Measurements from ENCODE around the gene PON2.

Gene PON2

DNA sequence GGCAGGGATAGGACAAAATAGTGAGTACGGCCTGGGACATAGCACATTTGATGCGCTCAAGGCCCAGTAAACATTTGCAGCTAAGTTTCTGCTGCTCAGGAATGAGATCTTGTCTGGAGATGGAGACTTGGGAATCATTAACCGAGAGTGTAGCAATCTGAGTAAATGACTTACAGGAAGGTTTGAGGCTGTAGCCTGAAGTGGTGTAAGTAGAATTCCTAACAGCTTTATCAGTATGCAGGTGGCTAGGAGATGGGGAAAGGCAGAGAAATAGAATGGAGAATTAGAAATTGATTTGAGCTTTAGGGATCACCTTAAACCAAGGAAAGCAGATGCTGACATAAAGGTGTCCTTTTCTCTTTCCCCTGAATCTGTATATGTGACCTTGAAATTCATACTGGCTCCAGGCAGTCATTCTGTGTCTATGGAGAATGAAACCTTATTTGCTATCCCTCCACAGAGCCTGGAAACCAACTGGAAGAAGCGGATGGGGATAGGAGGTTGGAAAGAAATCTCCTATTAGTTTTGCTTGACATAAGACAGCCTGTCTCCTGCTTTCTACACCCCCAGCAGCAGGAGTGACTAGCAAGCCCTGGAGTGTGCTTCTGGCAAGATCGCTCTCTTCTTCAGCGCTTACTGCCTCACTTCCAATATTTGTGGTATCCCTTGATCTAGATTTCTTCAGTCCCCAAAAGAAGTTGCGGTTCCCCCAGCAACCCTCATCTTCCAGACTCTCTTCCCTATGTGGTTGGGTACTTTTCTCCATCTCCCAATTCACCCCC, 6.4 kb upstream of the PON2 start:
- no peak for DNase-seq

DNA sequence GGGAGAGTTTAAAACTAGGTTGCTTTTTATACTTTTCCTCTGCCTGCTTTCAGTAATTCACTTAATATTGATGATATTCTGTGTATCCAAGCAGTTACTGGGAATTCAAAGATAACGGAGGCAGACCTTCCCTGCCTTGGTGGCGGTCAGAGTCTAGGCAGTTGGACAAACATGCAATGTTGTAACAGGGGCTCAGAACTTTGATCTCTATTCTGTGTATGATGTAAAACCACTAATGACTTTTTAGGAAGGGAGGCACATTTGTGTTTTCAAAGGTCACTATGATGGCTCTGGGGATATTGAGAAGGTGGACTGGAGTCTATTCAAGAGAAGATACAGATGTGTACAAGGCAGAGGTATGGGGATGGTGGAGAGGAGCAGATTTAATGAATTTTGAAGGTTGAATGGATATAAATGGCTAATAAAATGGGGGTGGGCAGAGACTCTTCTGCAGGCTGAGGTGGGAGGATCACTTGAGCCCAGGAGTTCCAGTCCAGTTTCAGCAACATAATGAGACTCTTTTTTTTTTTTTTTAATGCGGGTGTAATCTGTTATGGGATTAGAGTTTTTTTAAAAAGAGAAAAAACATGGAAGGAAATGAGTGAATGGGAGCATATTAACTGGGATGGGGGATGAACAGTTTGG, 5.7 kb upstream of the PON2 start:
- DNase-seq: no peak

DNA sequence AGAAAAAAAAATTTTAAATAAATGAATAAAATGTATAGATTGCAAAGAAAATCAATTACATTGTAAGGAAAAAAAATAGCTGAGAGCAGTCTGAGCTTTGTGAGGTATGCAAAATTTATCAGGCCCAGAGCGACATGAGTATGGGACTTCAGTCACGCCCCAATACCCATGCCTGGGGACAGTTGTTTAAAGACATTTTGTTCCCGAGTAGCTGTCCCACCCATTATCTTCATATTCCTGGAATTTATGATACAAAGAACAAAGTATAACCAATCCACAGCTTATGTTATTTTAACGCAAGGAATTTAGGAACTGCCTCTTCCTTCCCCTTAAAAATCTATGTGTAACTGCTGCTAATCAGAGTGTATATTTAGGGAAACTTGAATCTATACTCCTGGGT, 1.6 kb upstream of the PON2 start:
- DNase-seq: no peak

DNA sequence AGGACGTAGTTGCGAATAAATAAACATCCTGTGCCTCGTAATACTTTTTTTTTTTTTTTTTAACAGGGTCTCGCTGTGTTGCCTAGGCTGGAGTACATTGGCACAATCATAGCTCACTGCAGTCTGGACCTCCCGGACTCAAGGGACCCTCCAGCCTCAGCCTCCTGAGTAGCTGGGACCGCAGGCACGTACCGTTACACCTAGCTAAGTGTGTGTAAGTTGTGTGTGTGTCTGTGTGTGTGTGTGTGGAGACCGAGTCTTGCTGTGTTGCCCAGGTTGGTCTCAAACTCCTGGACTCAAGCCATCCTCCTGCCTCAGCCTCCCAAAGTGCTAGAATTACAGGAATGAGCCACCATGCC, 573 bp upstream of the PON2 start:
- DNase-seq: no peak

DNA sequence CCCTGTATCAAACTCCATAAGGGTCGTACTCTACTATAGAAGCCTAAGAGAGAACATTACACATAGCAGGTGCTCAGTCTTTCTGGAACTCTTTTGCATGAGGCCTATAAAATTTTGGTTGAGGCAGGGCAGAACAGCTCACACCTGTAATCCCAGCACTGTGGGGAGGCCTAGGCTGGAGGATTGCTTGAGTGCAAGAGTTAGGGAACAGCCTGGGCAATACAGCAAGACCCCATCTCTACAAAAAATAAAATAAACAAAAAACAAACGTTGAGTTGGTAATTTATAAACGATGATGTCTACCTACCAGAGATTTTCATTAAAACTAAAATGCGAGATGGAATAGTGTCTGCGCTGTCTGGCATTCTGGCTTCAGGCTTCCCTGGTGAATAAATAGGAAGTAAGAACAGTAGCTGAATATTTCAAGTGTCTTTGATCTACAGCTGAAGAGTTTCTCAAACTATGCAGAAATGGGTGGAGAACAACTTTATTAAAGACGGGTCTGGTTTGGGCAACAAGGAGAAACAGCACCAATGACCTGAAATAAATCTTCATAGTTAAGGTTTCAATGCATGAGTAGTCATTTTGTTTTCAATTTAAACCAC, 774 bp downstream of the PON2 start:
- no peak for DNase-seq

DNA sequence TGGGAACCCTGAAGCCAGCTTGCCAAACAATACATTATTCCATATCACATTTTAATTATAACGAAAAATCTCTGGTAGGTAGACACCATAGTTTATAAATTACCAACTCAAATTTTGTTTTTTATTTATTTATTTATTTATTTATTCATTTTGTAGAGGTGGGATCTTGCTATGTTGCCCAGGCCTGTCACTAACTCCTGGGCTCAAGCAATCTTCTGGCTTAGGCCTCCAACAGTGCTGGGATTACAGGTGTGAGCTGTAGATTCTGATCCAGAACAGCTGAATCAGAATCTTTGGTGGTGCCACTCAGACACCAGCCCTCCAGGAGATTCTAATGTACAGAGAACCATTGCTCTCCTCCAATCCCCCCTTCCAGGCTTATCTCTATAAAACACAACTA, 1.7 kb downstream of the PON2 start:
- no peak for DNase-seq

DNA sequence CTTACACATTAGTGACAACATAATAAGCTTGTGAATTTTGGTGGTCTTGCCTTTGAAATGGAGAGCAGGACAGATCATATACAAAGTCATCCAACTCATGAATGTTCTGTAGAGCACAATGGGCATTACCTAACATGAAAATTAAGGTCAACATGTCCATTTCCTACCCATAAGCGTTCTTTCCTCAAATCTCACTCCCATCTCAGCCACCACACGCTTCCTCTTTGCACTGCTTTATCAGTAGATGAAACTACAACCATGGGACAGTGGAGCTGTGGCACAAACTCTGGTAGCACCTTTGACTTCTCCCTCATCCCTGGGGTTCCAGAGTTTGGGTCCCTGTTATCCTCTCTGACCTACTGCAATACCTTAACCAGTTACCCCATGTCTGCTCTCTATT, 2.2 kb downstream of the PON2 start:
- DNase-seq: no peak

DNA sequence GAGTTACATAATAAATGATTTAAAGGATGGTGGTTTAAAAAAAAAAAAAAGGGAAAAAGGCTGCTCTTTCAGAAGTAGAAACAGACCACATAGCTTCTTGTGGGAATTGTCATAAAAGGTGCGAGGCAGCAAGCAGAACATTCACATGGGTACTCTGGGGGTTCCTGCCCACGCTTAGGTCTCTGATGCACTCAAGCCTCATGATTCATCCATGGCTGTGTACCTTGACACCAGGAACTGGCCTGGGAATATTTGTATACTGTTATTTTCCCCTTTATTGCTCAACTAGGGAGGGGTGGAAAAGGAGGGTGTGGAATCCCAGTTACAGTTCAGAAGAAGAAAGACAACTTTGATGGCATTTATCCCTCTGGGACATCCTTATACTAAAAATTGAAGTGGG, 4.0 kb downstream of the PON2 start:
- DNase-seq: no peak

DNA sequence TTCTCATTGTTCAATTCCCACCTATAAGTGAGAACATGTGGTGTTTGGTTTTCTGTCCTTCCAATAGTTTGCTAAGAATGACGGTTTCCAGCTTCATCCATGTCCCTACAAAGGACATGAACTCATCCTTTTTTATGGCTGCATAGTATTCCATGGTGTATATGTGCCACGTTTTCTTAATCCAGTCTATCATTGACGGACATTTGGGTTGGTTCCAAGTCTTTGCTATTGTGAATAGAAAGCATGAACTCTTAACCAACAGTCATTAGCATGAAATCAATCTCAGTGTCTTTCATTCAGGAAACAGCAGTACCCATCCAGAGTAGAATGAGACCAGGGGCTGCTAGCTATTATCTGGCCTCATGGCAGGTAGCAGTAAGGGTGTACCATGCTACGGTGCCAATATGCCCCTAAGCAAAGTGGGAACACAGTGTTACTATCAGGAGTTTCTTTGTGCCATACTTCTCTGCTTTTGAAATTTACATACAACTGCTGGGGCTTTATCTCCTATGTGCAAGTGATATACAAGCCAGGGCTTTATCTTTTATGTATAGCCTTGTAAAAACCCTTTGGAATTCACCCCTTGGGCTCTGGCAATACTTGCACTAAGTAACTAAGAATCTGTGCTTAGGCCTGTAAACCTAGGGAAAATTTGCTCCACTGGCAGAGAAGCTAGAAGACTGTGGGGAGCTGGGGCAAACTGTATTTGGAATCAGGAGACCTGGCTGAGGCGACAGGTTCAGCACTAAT, 5.4 kb downstream of the PON2 start:
- no peak for DNase-seq

DNA sequence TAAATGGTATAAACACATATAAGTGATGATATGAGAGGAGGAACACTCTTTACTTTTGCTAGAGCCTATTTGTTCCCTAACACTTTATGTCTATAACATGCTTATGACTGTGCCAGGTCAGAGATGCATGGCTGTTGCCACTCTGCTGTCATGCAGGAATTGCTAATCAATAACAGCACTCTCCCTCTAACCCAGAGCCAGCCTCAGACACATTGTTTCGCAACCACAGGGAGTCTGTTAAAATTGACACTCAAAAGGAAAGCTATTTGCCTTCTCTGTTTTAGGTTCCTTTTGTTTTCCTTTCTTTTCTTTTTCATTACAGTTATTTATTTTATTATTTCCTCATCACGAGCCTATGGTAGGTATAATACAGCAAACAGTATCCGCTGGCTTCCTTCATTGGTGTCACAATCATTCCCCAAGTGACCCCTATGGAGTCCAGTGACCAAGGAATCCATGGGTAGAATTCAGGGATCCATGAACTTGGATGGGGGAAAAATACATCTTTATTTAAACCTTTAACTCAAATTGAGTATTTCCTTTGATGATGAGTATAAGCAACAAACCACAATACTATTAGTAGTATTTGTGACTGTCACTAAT, 6.8 kb downstream of the PON2 start:
- no peak for DNase-seq

DNA sequence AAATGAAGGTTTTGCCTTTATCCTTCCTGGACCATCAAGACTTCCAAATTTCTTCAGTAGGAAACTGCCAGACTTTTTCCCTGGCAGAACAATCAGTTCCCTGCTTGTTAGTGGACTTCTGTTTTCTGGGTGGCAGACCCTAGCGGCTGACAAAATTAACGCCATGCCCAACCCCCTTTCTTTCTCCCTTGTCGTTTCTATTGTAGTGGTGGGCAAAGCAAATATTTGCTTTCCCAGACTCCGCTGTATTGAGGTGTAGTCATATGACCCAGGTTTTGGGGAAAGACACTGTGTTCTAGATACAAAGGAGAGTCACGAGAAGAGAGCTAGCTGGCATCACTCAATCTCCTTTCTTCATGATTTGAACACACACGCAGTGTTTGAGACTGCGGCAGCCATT, 7.7 kb downstream of the PON2 start:
- no peak for DNase-seq

DNA sequence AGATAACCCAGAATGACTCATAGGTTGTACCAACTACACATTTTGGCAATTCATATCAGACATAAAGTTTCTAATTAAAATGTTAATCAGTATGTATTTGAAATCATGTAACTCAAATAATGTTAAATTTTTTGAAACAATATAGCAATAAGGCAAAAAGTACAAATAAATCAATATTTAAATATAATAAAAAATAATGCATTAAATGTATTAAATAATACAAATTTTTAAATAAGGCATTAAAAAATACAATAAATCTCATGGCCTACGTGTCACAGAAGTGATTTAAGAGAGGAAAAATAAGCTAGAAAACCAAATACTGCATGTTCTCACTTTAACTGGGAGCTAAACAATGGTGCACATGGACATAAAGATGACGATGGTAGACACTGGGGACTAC, 9.1 kb downstream of the PON2 start:
- DNase-seq: no peak

DNA sequence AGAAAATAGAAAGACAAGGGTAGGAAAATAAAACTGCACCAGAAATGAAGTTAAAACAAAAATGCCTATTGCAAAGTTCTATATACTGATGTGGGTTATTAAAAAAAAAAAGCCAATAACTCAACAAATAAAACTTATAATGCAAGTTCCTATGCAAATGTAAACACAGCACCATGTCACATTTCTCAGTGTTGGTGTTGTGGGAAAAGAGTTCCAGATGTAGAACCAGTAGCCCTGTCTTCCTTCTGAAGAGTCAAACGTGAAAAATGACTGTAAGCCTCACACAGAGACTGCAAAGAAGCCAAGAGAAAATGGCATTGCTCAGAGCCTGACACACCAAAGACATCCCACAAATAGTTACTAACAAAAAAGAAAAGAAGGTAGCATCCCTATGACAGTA, 10.1 kb downstream of the PON2 start:
- DNase-seq: no peak

DNA sequence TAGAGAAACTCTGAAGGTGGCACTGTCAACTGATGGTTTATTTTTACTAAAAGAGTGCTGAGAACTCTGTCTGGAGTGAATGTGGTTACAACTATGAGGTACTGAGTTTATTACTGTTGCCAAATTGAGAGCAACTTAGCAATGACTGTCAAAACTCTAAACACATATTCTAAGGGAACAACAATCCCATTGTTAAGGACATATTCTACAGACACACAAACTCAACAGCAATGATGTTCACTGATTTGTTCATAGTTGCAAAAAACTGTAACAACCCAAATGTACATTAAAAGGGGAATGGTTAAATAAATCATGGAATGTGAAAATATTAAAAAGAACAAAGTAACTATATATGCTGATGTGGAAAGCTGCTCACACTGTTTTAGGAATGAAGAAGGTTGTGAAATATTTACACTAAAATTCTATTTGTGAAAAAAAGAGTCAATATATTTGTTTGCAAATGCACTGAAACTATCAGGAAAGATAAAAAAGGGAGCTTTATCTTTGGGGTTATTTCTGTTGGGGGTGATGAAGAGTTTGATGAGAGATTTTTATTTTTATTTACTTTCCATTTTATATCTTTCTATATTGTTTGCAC, 12.9 kb downstream of the PON2 start:
- DNase-seq: no peak

DNA sequence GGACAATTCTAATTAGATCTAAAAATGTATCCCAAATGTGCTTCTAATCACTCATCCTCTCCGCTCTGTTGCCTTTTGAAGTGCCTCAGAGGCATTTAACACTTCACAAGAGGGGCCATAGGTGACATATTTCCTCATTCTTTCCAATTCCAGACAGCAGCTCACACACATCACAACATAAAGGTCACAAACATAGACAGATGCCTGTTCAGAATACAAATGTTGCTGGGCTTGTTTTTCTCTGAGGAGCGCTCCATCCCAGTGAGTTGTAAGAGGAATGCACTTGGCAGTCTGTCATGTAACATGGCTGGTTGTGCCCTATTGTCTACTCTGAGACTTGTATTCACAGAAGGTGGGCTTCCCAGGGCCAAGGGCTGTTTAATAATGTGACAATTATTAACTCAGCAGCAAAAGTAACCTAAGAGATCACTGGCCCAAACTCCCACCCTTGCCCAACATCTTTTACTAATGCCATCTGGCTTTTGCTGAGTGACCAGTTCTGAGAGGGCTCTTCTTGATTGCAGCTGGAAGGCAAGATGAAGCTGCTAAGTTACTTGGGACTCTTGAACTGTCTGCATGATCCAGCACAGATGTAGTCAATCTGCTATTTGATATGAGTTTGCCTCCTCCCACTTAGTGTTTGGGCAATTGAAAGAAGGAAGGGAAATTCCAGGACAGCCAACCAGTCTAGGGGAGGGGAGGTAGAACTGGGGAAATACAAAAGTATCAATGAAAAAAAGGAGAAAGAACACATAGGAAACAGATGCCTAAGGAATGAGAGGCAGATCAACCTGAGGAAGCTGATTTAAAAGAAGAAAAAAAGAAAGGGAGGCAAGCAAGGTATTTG, 13.6 kb downstream of the PON2 start:
- DNase-seq: peak; percentile 53

DNA sequence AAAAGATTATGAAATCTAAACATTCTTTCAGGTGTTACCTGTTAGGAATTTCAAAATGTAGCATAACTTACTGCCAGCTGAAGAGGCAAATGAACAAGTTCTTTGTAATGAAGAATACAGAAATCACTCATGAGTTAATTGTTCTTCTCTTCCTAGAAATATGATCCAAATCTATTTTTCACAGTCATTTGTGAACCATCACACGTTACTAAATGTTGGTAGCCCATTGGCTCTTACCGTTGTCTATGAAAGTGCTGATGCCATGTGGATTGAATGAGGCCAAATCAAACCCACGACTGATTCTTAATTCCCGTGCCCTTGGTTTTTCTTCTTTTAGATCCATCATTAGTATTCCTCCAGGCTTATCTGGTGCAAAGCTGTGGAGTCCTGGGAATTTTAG, 22.8 kb downstream of the PON2 start:
- DNase-seq: no peak

DNA sequence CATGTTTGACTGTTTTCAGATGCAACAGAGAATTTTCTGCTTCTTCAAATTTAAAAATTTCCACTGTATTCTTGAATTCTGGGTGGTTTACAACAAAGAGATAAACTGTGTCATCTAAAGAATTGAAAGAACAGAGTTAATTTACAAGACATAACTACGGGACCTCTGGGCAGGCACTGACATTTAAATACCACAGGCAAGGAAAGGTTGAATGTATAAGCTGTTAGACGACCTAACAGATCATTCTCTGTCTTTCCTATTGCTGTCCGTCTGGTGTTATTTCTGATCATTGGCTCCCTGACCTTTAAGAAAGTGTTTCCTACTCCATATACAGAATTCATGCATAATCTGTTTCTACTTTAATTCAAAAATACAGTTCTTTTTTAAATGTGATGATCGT, 23.2 kb downstream of the PON2 start:
- no peak for DNase-seq

DNA sequence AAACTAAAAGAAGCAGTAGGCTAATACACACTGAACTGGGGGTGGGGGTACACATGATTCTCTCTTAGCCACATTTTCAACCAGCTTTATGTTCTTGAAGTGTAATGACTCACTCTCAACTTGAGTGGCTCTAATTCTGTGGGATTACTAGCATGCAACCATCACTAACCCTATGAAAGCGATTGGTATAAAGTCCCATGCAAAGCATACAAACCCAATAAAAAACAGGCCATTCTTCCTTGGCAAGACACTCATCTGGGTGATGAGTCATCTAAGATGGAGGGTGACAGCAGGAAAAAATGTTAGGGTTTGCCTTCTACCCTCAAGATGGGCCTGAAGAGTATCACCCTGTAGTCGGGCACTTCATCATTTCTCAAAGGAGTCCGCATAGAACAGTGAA, 23.8 kb downstream of the PON2 start:
- DNase-seq: no peak

DNA sequence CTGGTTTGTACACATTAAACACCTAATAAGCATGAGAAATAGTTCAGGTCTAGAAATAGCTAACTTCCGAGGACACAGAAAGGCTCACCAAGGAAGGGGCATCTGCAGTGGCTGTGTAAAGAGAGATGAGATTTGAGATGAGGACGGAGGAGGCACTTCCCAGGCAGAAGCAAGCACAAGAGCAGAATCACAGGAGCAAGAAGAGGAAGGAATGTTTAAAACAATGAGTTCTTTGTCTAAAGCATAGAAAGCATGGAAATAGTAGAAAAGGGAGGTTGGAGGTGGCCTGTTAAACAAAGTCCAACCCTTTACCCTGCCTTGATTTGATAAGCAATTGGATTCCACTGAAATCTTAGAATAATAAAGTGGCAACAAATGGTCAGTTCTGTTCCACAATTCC, 27.1 kb downstream of the PON2 start:
- no peak for DNase-seq

DNA sequence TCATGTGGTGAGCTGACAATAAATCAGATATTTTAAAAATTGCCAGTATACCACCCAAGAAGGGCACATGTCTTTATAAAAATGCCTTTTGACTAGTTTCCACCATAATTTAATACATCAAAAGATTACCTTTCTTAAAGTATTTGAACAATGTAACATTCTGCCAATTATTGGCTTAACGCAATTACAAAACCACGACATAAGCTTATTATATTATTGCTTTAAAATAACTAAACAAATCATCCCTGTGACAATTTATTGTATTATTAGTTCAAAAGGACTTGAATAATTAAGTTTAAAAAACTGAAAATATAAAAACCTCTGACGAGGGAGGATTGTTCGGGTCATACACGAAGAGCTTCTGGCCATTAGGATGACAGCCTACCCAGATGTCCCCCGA, 29.0 kb downstream of the PON2 start:
- no peak for DNase-seq

DNA sequence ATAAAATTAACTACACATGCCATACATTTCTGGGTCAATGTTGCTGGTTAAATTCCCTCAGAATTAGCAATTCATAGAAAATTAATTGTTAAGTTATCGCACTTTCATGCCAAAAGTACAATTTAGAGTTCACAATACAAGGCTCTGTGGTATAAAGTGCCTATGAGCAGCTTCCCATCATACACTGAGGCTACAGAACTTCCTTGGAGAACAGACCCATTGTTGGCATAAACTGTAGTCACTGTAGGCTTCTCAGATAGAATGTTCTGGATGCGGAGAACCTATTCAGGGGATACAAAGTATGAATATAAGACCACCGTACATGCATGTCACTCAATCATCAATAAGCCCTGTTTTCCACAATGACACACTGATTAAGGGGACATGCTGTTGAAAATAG, 29.6 kb downstream of the PON2 start:
- DNase-seq: no peak

DNA sequence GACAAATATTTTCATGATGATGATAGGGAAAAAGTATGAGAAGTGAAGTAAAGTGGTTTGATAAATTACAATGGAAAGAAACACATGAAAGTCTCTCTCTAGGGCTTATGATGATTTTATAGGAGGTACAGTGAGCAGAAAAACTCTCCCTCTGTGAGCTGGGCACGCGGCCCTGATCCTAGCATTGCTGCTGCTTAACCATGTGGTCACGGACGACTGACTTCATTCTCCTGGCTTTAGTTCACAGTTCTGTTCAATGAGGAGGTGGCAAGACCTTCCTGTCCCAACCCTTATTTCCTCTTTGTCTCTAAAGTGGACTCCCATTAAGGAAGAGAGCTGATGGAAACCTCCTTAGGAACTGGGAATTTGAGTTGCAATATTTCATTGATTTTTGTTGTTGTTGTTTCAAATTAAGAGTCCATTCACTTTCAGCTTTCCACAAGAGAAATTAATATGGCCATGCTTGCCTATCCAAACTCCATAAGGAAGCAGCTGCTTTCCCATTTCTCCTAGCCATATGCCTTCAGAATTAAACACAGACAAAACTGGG, 30.4 kb downstream of the PON2 start:
- no peak for DNase-seq

All from NCI-H2171 (cell line).